ENCODE measurements around the gene GASK1A. TPM values are rescaled to one million over a fixed set of nuclear protein-coding genes. Genes with fewer than 3 reads are reported as not detected.

The GASK1A gene
- total RNA-seq, 2 experiments from 2014 or later = 0.28 TPM; not detected in 1

DNA sequence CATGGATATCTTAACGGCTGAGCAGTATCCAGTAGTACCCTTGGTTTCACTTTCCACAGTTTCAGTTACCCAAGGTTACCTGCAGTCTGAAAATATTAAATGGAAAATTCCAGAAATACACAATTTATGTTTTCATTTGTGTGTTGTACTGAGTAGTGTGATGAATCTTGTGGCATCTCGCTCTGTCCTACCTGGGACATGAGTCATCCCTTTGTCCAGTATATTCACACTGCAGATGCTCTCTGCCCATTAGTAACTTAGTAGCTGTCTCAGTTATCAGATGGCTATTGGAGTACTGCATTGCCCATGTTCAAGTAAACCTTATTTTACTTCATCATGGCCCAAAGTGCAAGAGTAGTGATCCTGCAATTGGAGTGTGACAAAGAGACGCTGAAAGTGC lies 26.1 kb downstream of the GASK1A start:
- no peaks in the 10 kb centered on the region for H3K27me3 Mint-ChIP-seq
- Histone ChIP-seq H3K9me3 (ENCODE audit: control insufficient read depth in 1 of 2, insufficient read depth in 1 of 2, low read length in 2 of 2) (no peaks in the 10 kb centered on the region), H3K27ac (ENCODE audit: low read depth in 1 of 2, low read length in 2 of 2) (no peak overlapping the region), H3K4me3 (ENCODE audit: low read length) (no peak overlapping the region), H3K36me3 (ENCODE audit: insufficient read depth, low read length) (no peaks in the 10 kb centered on the region), H3K4me1 (ENCODE audit: insufficient read depth, low read length) (no peaks in the 10 kb centered on the region), H3K27me3 (ENCODE audit: control insufficient read depth in 1 of 2, insufficient read depth in 2 of 2, low read length in 2 of 2) (no peaks in the 10 kb centered on the region)
- DNase-seq = no peak
- TF ChIP-seq, protein P1, sequence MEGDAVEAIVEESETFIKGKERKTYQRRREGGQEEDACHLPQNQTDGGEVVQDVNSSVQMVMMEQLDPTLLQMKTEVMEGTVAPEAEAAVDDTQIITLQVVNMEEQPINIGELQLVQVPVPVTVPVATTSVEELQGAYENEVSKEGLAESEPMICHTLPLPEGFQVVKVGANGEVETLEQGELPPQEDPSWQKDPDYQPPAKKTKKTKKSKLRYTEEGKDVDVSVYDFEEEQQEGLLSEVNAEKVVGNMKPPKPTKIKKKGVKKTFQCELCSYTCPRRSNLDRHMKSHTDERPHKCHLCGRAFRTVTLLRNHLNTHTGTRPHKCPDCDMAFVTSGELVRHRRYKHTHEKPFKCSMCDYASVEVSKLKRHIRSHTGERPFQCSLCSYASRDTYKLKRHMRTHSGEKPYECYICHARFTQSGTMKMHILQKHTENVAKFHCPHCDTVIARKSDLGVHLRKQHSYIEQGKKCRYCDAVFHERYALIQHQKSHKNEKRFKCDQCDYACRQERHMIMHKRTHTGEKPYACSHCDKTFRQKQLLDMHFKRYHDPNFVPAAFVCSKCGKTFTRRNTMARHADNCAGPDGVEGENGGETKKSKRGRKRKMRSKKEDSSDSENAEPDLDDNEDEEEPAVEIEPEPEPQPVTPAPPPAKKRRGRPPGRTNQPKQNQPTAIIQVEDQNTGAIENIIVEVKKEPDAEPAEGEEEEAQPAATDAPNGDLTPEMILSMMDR (IDR thresholded peaks at IDR 0.05) = no peak
- H3K4me3 Mint-ChIP-seq = no peak overlapping the region
- H3K27ac Mint-ChIP-seq = no peak overlapping the region
- intact Hi-C loops (cut with DNase I, micrococcal nuclease) = no loop called here
- peaks cover 29% of the 10 kb centered on the region for H3K4me1 Mint-ChIP-seq (ENCODE audit: low read depth)
- H3K9me3 Mint-ChIP-seq = no peaks in the 10 kb centered on the region
- ATAC-seq (ENCODE audit: poor library complexity) = no peak
- POLR2A ChIA-PET = no interaction called here
- H3K36me3 Mint-ChIP-seq (ENCODE audit: low read depth) = no peaks in the 10 kb centered on the region
- CTCF ChIA-PET = no interaction called here

DNA sequence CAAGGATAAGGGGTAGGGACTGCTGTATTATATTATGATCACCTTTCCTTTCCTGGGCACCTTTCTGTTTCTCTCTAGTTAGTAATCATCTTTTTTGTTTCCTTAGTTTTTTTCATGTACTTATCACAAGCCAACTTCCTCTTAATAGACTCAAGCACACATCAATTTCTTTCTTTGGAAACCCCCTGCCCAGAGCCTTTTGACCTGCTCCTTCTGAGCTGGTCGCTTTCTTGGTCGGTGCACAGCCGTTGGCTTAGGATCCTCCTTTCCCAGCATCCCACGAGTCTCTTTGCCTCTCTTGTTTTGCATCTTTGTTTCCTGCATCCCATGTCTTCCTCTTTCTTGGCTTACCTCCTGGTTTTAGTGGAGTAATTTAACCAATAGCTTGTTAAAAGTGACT lies 26.9 kb downstream of the GASK1A start:
- Mint-ChIP-seq H3K9me3 (no peaks in the 10 kb centered on the region), H3K4me1 (ENCODE audit: low read depth) (peaks cover 29% of the 10 kb centered on the region), H3K36me3 (ENCODE audit: low read depth) (no peaks in the 10 kb centered on the region), H3K4me3 (no peak overlapping the region), H3K27ac (no peak overlapping the region), H3K27me3 (no peaks in the 10 kb centered on the region)
- peaks cover 0 to under 1% of the 10 kb centered on the region in 2 experiments for H3K9me3 ChIP-seq (ENCODE audit: control insufficient read depth in 1 of 2, insufficient read depth in 1 of 2, low read length in 2 of 2)
- H3K4me3 ChIP-seq (ENCODE audit: low read length) = no peak overlapping the region
- H3K4me1 ChIP-seq (ENCODE audit: insufficient read depth, low read length) = no peaks in the 10 kb centered on the region
- H3K36me3 ChIP-seq (ENCODE audit: insufficient read depth, low read length) = no peaks in the 10 kb centered on the region
- CTCF ChIA-PET = no interaction called here
- H3K27me3 ChIP-seq (ENCODE audit: control insufficient read depth in 1 of 2, insufficient read depth in 2 of 2, low read length in 2 of 2) = no peaks in the 10 kb centered on the region
- TF ChIP-seq, protein P1 (IDR thresholded peaks at IDR 0.05) = no peak
- intact Hi-C loops (cut with DNase I, micrococcal nuclease) = no loop called here
- no peak for DNase-seq
- ATAC-seq (ENCODE audit: poor library complexity) = no peak
- no peak overlapping the region for H3K27ac ChIP-seq (ENCODE audit: low read depth in 1 of 2, low read length in 2 of 2)
- POLR2A ChIA-PET = interaction anchor here (0.7 to 1.8 kb wide), 3 partner anchors 42 to 150 kb away, joined by 3 to 4 read pairs (median 3); no protein-coding TSS in a partner anchor

DNA sequence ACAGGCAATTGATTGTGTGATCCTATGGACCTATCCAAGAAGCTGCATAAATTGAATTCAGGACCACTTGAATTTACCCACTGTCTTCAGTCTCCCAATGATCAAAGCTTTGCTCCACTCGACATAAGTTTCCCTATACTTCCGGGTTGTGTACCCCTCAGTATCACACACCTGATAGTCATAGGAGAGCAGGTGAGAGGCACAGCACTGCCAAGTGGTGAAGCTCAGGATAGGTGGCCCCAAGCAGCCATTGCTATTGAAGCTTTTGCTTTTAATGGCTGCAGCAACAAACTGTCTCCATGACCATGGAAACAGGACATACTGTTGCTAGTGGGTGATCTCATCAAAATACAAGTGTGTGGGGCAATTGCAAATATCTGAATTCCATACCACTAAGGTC lies 27.7 kb downstream of the GASK1A start:
- Histone ChIP-seq H3K4me1 (ENCODE audit: insufficient read depth, low read length) (no peaks in the 10 kb centered on the region), H3K27me3 (ENCODE audit: control insufficient read depth in 1 of 2, insufficient read depth in 2 of 2, low read length in 2 of 2) (no peaks in the 10 kb centered on the region), H3K36me3 (ENCODE audit: insufficient read depth, low read length) (no peaks in the 10 kb centered on the region), H3K9me3 (ENCODE audit: control insufficient read depth in 1 of 2, insufficient read depth in 1 of 2, low read length in 2 of 2) (peaks cover 2 to 8% of the 10 kb centered on the region in 2 experiments), H3K4me3 (ENCODE audit: low read length) (no peak overlapping the region), H3K27ac (ENCODE audit: low read depth in 1 of 2, low read length in 2 of 2) (no peak overlapping the region)
- DNase-seq = no peak
- Mint-ChIP-seq H3K4me1 (ENCODE audit: low read depth) (peaks cover 29% of the 10 kb centered on the region), H3K9me3 (no peaks in the 10 kb centered on the region), H3K27ac (no peak overlapping the region), H3K36me3 (ENCODE audit: low read depth) (no peaks in the 10 kb centered on the region), H3K4me3 (no peak overlapping the region), H3K27me3 (no peaks in the 10 kb centered on the region)
- ChIA-PET CTCF (no interaction called here), POLR2A (interaction anchor here (0.9 to 1.8 kb wide), 3 partner anchors 17 to 98 kb away, joined by 3 to 10 read pairs (median 4); no protein-coding TSS in a partner anchor)
- no peak for ATAC-seq (ENCODE audit: poor library complexity)
- TF ChIP-seq, protein P1 (IDR thresholded peaks at IDR 0.05) = no peak
- intact Hi-C loops (cut with DNase I, micrococcal nuclease) = no loop called here
